IMR-90 (cell line): ENCODE results near the gene LEMD1. TPM values are rescaled to one million over a fixed set of nuclear protein-coding genes. Genes with fewer than 3 reads are reported as not detected.

Source experiments
- ATAC-seq: fragments of 200-7000 bp; cut with Tn5 transposase; 2 replicates; pipeline ENCODE4 v1.9.1; 2020; ENCODE audit warnings: low read depth, mild to moderate bottlenecking, moderate library complexity
- BruUV-seq: library from RNA; stranded (reverse); fragments of 400-500 nt; replicated peaks from 2 replicates; lab custom pipeline; 2021; lab: Mats Ljungman, UMichigan
- CTCF ChIA-PET: fragments of 300-600 bp; formaldehyde crosslinking; extraction: SDS; loops from one replicate; lab custom pipeline; 2021; ENCODE audit warnings: antibody characterized with exemption; lab: Yijun Ruan, JAX
- POLR2A ChIA-PET: fragments of 300-600 bp; sonication (Branson Sonifier 250); formaldehyde crosslinking; loops from one replicate; lab custom pipeline; 2022; ENCODE audit warnings: antibody characterized with exemption; ENCODE audit not compliant: unreplicated experiment; lab: Charles Lee
- DNase-seq: peaks from one replicate; pipeline ENCODE4 v3.0.0; 2013
- H2AFZ ChIP-seq: replicated peaks from 2 replicates; pipeline ENCODE3; 2013; ENCODE audit warnings: low read length, mild to moderate bottlenecking; ENCODE audit not compliant: poor library complexity
- H2AK5ac ChIP-seq: 2 replicates; pipeline ENCODE4 v1.6.1; 2013; ENCODE audit warnings: low read depth, low read length, inconsistent platforms
- H2AK9ac ChIP-seq: replicated peaks from 2 replicates; pipeline ENCODE3; 2013; ENCODE audit warnings: mild to moderate bottlenecking, low read depth, low read length, moderate library complexity; ENCODE audit not compliant: poor library complexity
- H2BK120ac ChIP-seq: 2 replicates; pipeline ENCODE4 v1.6.1; 2013; ENCODE audit warnings: low read depth, low read length, inconsistent platforms
- H2BK15ac ChIP-seq: 3 replicates; pipeline ENCODE4 v1.6.1; 2013; ENCODE audit warnings: low read depth, low read length, inconsistent platforms
- H2BK20ac ChIP-seq: 2 replicates; pipeline ENCODE4 v1.6.1; 2013; ENCODE audit warnings: low read depth, mild to moderate bottlenecking, inconsistent platforms, low read length, moderate library complexity
- H2BK5ac ChIP-seq: 2 replicates; pipeline ENCODE4 v1.6.1; 2013; ENCODE audit warnings: mild to moderate bottlenecking, low read depth, low read length, inconsistent platforms; ENCODE audit not compliant: poor library complexity, severe bottlenecking
- H3K14ac ChIP-seq: replicated peaks from 2 replicates; pipeline ENCODE4 v1.6.1; 2013; ENCODE audit warnings: low read depth, low read length, inconsistent platforms
- H3K18ac ChIP-seq: 2 replicates; pipeline ENCODE4 v1.6.1; 2013; ENCODE audit warnings: low read depth, low read length, control low read depth
- H3K23ac ChIP-seq: 2 replicates; pipeline ENCODE4 v1.6.1; 2013; ENCODE audit warnings: low read depth, low read length, inconsistent platforms
- H3K27ac ChIP-seq: 2 replicates; pipeline ENCODE4 v1.5.1; 2013; ENCODE audit warnings: mild to moderate bottlenecking, control low read depth, low read length; ENCODE audit not compliant: insufficient read depth
- H3K27me3 ChIP-seq: 2 replicates; pipeline ENCODE4 v1.6.1; 2013; ENCODE audit warnings: low read length; ENCODE audit not compliant: control insufficient read depth, insufficient read depth
- H3K36me3 ChIP-seq: 2 replicates; pipeline ENCODE4 v1.6.1; 2013; ENCODE audit warnings: low read length, mixed read lengths; ENCODE audit not compliant: control insufficient read depth, insufficient read depth
- H3K4ac ChIP-seq: 2 replicates; pipeline ENCODE4 v1.6.1; 2013; ENCODE audit warnings: low read depth, low read length, inconsistent platforms
- H3K4me1 ChIP-seq: 2 replicates; pipeline ENCODE4 v1.6.1; 2013; ENCODE audit warnings: low read length, mixed read lengths; ENCODE audit not compliant: control insufficient read depth, insufficient read depth
- H3K4me2 ChIP-seq: 2 replicates; pipeline ENCODE4 v1.6.1; 2013; ENCODE audit warnings: low read depth, mild to moderate bottlenecking, control low read depth, low read length, moderate library complexity
- H3K4me3 ChIP-seq: 2 replicates; pipeline ENCODE4 v1.5.1; 2013; ENCODE audit warnings: low read depth, mild to moderate bottlenecking, control low read depth, low read length, moderate library complexity; ENCODE audit not compliant: insufficient read depth
- H3K56ac ChIP-seq: 2 replicates; pipeline ENCODE4 v1.6.1; 2013; ENCODE audit warnings: low read length, inconsistent platforms; ENCODE audit not compliant: insufficient read depth; ENCODE audit errors: extremely low read depth
- H3K79me1 ChIP-seq, 2 experiments: 2 replicates each; pipeline ENCODE4 v1.6.1; 2013; ENCODE audit warnings: low read length in 2 of 2, inconsistent platforms in 1 of 2, low read depth in 1 of 2
- H3K9ac ChIP-seq: 2 replicates; pipeline ENCODE4 v1.6.1; 2013; ENCODE audit warnings: low read depth, low read length, control low read depth
- H3K9me1 ChIP-seq: 2 replicates; pipeline ENCODE4 v1.6.1; 2013; ENCODE audit warnings: low read length, inconsistent platforms; ENCODE audit not compliant: insufficient read depth
- H3K9me3 ChIP-seq: 2 replicates; pipeline ENCODE4 v1.6.1; 2013; ENCODE audit warnings: low read length; ENCODE audit not compliant: control insufficient read depth, insufficient read depth
- H4K20me1 ChIP-seq: 2 replicates; pipeline ENCODE4 v1.6.1; 2013; ENCODE audit warnings: low read length, inconsistent platforms; ENCODE audit not compliant: insufficient read depth
- H4K5ac ChIP-seq: 2 replicates; pipeline ENCODE4 v1.6.1; 2013; ENCODE audit warnings: mild to moderate bottlenecking, low read depth, low read length, control low read depth
- H4K8ac ChIP-seq, 2 experiments: 2 replicates each; pipeline ENCODE4 v1.6.1; 2013; ENCODE audit warnings: low read depth in 2 of 2, low read length in 2 of 2, control low read depth in 1 of 2, inconsistent platforms in 1 of 2
- H4K91ac ChIP-seq: 2 replicates; pipeline ENCODE4 v1.6.1; 2013; ENCODE audit warnings: low read depth, low read length, inconsistent platforms; ENCODE audit not compliant: insufficient read depth
- BHLHE40 ChIP-seq: fragments of 150-350 bp; IDR thresholded peaks from 2 replicates; pipeline ENCODE4 v1.6.1; 2016; ENCODE audit warnings: mild to moderate bottlenecking, low read depth, low read length
- CEBPB ChIP-seq: IDR thresholded peaks from 2 replicates; pipeline ENCODE4 v1.6.1; 2012; ENCODE audit warnings: low read depth, low read length, improper control_type of control experiment
- CHD1 ChIP-seq: IDR thresholded peaks from 2 replicates; pipeline ENCODE4 v1.6.1; 2012; ENCODE audit warnings: low read depth, low read length, improper control_type of control experiment
- CTCF ChIP-seq: conservative IDR thresholded peaks from 2 replicates; pipeline ENCODE4 v1.5.1; 2012; ENCODE audit warnings: mild to moderate bottlenecking, low read depth, low read length, improper control_type of control experiment
- FOS ChIP-seq: fragments of 150-350 bp; IDR thresholded peaks from 2 replicates; pipeline ENCODE4 v1.6.1; 2016; ENCODE audit warnings: low read depth, low read length
- MAFK ChIP-seq: IDR thresholded peaks from 2 replicates; pipeline ENCODE4 v1.6.1; 2012; ENCODE audit warnings: low read depth, low read length, improper control_type of control experiment
- MAZ ChIP-seq: IDR thresholded peaks from 2 replicates; pipeline ENCODE4 v1.6.1; 2012; ENCODE audit warnings: low read depth, mild to moderate bottlenecking, low read length, improper control_type of control experiment, moderate library complexity, borderline replicate concordance
- MXI1 ChIP-seq: IDR thresholded peaks from 2 replicates; pipeline ENCODE4 v1.6.1; 2012; ENCODE audit warnings: low read depth, mild to moderate bottlenecking, low read length, moderate library complexity, borderline replicate concordance
- NFE2L2 ChIP-seq: fragments of 150-350 bp; IDR thresholded peaks from 2 replicates; pipeline ENCODE4 v1.6.1; 2016; ENCODE audit warnings: low read depth, mild to moderate bottlenecking, low read length
- POLR2A ChIP-seq: IDR thresholded peaks from 2 replicates; pipeline ENCODE4 v1.6.1; 2012; ENCODE audit warnings: mild to moderate bottlenecking, low read depth, low read length
- RAD21 ChIP-seq: IDR thresholded peaks from 2 replicates; pipeline ENCODE4 v1.6.1; 2012; ENCODE audit warnings: low read length, improper control_type of control experiment
- RCOR1 ChIP-seq: IDR thresholded peaks from 2 replicates; pipeline ENCODE4 v1.6.1; 2012; ENCODE audit warnings: mild to moderate bottlenecking, low read length, improper control_type of control experiment; ENCODE audit not compliant: insufficient replicate concordance
- RFX5 ChIP-seq: IDR thresholded peaks from 2 replicates; pipeline ENCODE4 v1.8.0; 2012; ENCODE audit warnings: low read depth, mild to moderate bottlenecking, low read length, moderate library complexity
- SMC3 ChIP-seq: fragments of 150-350 bp; IDR thresholded peaks from 2 replicates; pipeline ENCODE4 v1.6.1; 2016; ENCODE audit warnings: low read depth, mild to moderate bottlenecking, antibody characterized with exemption, low read length, moderate library complexity
- USF2 ChIP-seq: fragments of 150-350 bp; IDR thresholded peaks from 2 replicates; pipeline ENCODE4 v1.6.1; 2017; ENCODE audit warnings: mild to moderate bottlenecking, antibody characterized with exemption, low read length, low read depth
- WGBS, 2 experiments: methylation state at CpG; one replicate each; pipeline versions ENCODE4 v1.1.5 to v1.1.7; 2013; ENCODE audit warnings: missing lambda C conversion rate in 2 of 2; ENCODE audit not compliant: insufficient read length in 1 of 2; ENCODE audit errors: extremely low coverage in 2 of 2; 5-methylcytosine and 5-hydroxymethylcytosine counted together
- dilution Hi-C: fragments of 300-500 bp; cut with HindIII; formaldehyde crosslinking; loops from one replicate; pipeline ENCODE4 v1.14.3; 2018; ENCODE audit warnings: low sequenced_read_pairs; ENCODE audit not compliant: unreplicated experiment
- in situ Hi-C: fragments of 300-500 bp; cut with MboI; formaldehyde crosslinking; loops from 3 replicates; pipeline ENCODE4 v1.14.3; 2019; ENCODE audit warnings: low sequenced_read_pairs, inconsistent platforms, mixed read lengths
- intact Hi-C: fragments of 100-400 bp; cut with micrococcal nuclease; formaldehyde crosslinking; loops from 2 replicates; pipeline ENCODE4 v1.10.0; 2022
- polyA plus RNA-seq, 3 experiments: library from polyadenylated mRNA; depleted of rRNA; stranded (reverse); fragments of >200 nt; gene quantifications; 2 replicates each; pipeline ENCODE4 v1.2.3, GENCODE V29; 2012; ENCODE audit warnings: low replicate concordance in 1 of 3
- total RNA-seq: library from RNA; depleted of rRNA; stranded (reverse); fragments of >200 nt; gene quantifications from 2 replicates; pipeline ENCODE4 v1.2.3, GENCODE V29; 2012
- TF ChIP-seq, protein P1 (sequence below): fragments of 150-350 bp; IDR thresholded peaks from 2 replicates; pipeline ENCODE4 v1.6.1; 2016; ENCODE audit warnings: low read depth, mild to moderate bottlenecking, low read length, moderate library complexity, borderline replicate concordance

The LEMD1 gene
- total and polyA plus RNA-seq, 2 of the 4 experiments (the other 2 are of a cell fraction), result not detected

GRCh38 chr1:205453466-205453865 is 31.6 kb upstream of the LEMD1 start:
- TF ChIP-seq CEBPB (no peak), MAZ (no peak), CTCF (no peak), BHLHE40 (no peak), MXI1 (no peak), RCOR1 (no peak), POLR2A (no peak), MAFK (no peak), FOS (no peak), RAD21 (no peak), SMC3 (no peak), CHD1 (no peak), USF2 (no peak), NFE2L2 (no peak), RFX5 (no peak)
- TF ChIP-seq, protein P1, sequence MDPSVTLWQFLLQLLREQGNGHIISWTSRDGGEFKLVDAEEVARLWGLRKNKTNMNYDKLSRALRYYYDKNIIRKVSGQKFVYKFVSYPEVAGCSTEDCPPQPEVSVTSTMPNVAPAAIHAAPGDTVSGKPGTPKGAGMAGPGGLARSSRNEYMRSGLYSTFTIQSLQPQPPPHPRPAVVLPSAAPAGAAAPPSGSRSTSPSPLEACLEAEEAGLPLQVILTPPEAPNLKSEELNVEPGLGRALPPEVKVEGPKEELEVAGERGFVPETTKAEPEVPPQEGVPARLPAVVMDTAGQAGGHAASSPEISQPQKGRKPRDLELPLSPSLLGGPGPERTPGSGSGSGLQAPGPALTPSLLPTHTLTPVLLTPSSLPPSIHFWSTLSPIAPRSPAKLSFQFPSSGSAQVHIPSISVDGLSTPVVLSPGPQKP, result no peak
- BruUV-seq, result no TSS peak
- CTCF ChIA-PET, result no interaction called here
- no peak overlapping the region for H4K5ac ChIP-seq
- no peaks in the 10 kb centered on the region for H3K9me1 ChIP-seq
- no peak overlapping the region for H3K4me2 ChIP-seq
- intact Hi-C loops, result no loop called here
- H2AK5ac ChIP-seq, result no peak overlapping the region
- no peak overlapping the region for H3K23ac ChIP-seq
- H3K56ac ChIP-seq, result no peak overlapping the region
- H2BK120ac ChIP-seq, result no peak overlapping the region
- H4K91ac ChIP-seq, result no peak overlapping the region
- POLR2A ChIA-PET, result no interaction called here
- peaks cover 74% of the 10 kb centered on the region for H3K27me3 ChIP-seq
- dilution Hi-C loops, result no loop called here
- no CpG with 5 or more reads among the region's 3 CpGs for WGBS, 2 experiments
- H3K4ac ChIP-seq, result no peak overlapping the region
- H3K4me1 ChIP-seq, result no peaks in the 10 kb centered on the region; the same call in 1 of the 2 replicates
- no peak overlapping the region for H2BK5ac ChIP-seq
- no peaks in the 10 kb centered on the region for H4K20me1 ChIP-seq
- H3K27ac ChIP-seq, result no peak overlapping the region
- in situ Hi-C loops, result no loop called here
- no peak overlapping the region for H3K14ac ChIP-seq
- H3K9me3 ChIP-seq, result 0 out of 2 replicates have a peak, but pooled peaks cover 2% of the 10 kb centered on the region
- no peak overlapping the region for H3K9ac ChIP-seq
- no peak overlapping the region for H2BK20ac ChIP-seq
- no peaks in the 10 kb centered on the region for H3K36me3 ChIP-seq
- no peak for DNase-seq
- ATAC-seq, result no peak
- no peak overlapping the region for H3K4me3 ChIP-seq
- no peak overlapping the region for H2BK15ac ChIP-seq
- no peak overlapping the region for H2AFZ ChIP-seq
- H2AK9ac ChIP-seq, result no peak overlapping the region
- no peaks in the 10 kb centered on the region for H3K79me1 ChIP-seq
- no peak overlapping the region for H3K18ac ChIP-seq
- no peak overlapping the region for H4K8ac ChIP-seq
